ENCODE measurements around the gene TSTD1.

Gene TSTD1

GRCh38 chr1:161059293-161059692, 20.5 kb upstream of the TSTD1 start:
- WGBS (ENCODE audit: extremely low coverage, insufficient coverage, insufficient read length): no CpG with 5 or more reads among the region's 6 CpGs
- Histone ChIP-seq H4K8ac (ENCODE audit: low read depth, low read length) (no peak overlapping the region), H3K4me3 (ENCODE audit: low read depth, low read length) (no peak overlapping the region), H3K23ac (ENCODE audit: low read length) (no peak overlapping the region), H2BK5ac (ENCODE audit: low read depth, low read length, poor library complexity) (no peak overlapping the region), H3K14ac (ENCODE audit: low read length) (no peak overlapping the region), H3K4ac (ENCODE audit: low read depth, low read length) (no peak overlapping the region), H2AFZ (ENCODE audit: insufficient read depth, low read length, poor library complexity) (no peak overlapping the region), H3K18ac (ENCODE audit: low read length) (no peak overlapping the region), H3K36me3 (ENCODE audit: control insufficient read depth in 1 of 2, insufficient read depth in 2 of 2, low read length in 2 of 2) (no peaks in the 10 kb centered on the region), H2AK5ac (ENCODE audit: low read length) (no peak overlapping the region), H2BK120ac (ENCODE audit: insufficient read depth, low read length, poor library complexity) (no peak overlapping the region), H3K9me3 (ENCODE audit: insufficient read depth, low read depth, low read length) (no peaks in the 10 kb centered on the region), H3K4me1 (ENCODE audit: control insufficient read depth in 1 of 2, insufficient read depth in 2 of 2, low read length in 2 of 2) (no peaks in the 10 kb centered on the region), H2BK12ac (ENCODE audit: low read length) (no peak overlapping the region), H3K79me1 (ENCODE audit: low read length) (no peaks in the 10 kb centered on the region), H4K91ac (ENCODE audit: low read depth, low read length) (no peak overlapping the region), H4K12ac (ENCODE audit: low read depth, low read length) (no peak overlapping the region), H3K27ac (ENCODE audit: low read depth, low read length) (no peak overlapping the region), H3K4me2 (ENCODE audit: low read length) (no peak overlapping the region), H3K27me3 (ENCODE audit: insufficient read depth, low read length) (no peaks in the 10 kb centered on the region), H3K9ac (ENCODE audit: low read length) (no peak overlapping the region), H3K79me2 (ENCODE audit: control insufficient read depth, insufficient read depth, low read length, poor library complexity) (no peaks in the 10 kb centered on the region)
- no peak for DNase-seq

DNA sequence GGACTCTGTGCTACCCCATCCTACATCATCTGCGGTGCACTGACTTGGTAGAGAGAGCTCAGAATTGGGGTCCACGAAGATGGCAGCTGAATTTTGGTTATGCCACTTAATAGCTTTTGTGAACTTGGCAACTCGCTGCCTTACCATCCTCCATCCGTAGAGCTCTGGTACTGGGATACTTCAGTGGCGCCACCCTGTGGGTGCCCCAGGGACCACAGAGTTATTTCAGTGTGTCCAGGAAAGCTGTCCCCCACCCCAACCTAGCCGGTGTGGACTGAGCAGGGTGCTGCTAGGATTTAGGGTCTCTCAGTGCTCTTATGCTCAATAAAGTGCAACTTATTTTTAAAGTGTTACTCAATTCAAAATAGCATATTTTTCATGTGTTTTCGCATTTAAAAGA, 16.0 kb upstream of the TSTD1 start:
- no peak overlapping the region for H4K8ac ChIP-seq (ENCODE audit: low read depth, low read length)
- no peak overlapping the region for H3K14ac ChIP-seq (ENCODE audit: low read length)
- H3K79me1 ChIP-seq (ENCODE audit: low read length): no peaks in the 10 kb centered on the region
- H3K9ac ChIP-seq (ENCODE audit: low read length): no peak overlapping the region
- no peak overlapping the region for H2BK120ac ChIP-seq (ENCODE audit: insufficient read depth, low read length, poor library complexity)
- peaks cover 0 to 4% of the 10 kb centered on the region in 2 experiments for H3K36me3 ChIP-seq (ENCODE audit: control insufficient read depth in 1 of 2, insufficient read depth in 2 of 2, low read length in 2 of 2)
- H3K79me2 ChIP-seq (ENCODE audit: control insufficient read depth, insufficient read depth, low read length, poor library complexity): no peaks in the 10 kb centered on the region
- no peak overlapping the region for H4K91ac ChIP-seq (ENCODE audit: low read depth, low read length)
- no peak for DNase-seq
- H2BK12ac ChIP-seq (ENCODE audit: low read length): no peak overlapping the region
- no CpG with 5 or more reads among the region's 7 CpGs for WGBS (ENCODE audit: extremely low coverage, insufficient coverage, insufficient read length)
- H2AK5ac ChIP-seq (ENCODE audit: low read length): no peak overlapping the region
- H2BK5ac ChIP-seq (ENCODE audit: low read depth, low read length, poor library complexity): no peak overlapping the region
- H3K27me3 ChIP-seq (ENCODE audit: insufficient read depth, low read length): no peaks in the 10 kb centered on the region
- no peak overlapping the region for H3K27ac ChIP-seq (ENCODE audit: low read depth, low read length)
- peaks cover 2 to 4% of the 10 kb centered on the region in 2 experiments for H3K4me1 ChIP-seq (ENCODE audit: control insufficient read depth in 1 of 2, insufficient read depth in 2 of 2, low read length in 2 of 2)
- H3K23ac ChIP-seq (ENCODE audit: low read length): no peak overlapping the region
- no peak overlapping the region for H3K4me3 ChIP-seq (ENCODE audit: low read depth, low read length)
- H3K18ac ChIP-seq (ENCODE audit: low read length): no peak overlapping the region
- H3K4ac ChIP-seq (ENCODE audit: low read depth, low read length): no peak overlapping the region
- H3K4me2 ChIP-seq (ENCODE audit: low read length): no peak overlapping the region
- H2AFZ ChIP-seq (ENCODE audit: insufficient read depth, low read length, poor library complexity): no peak overlapping the region
- no peak overlapping the region for H4K12ac ChIP-seq (ENCODE audit: low read depth, low read length)
- H3K9me3 ChIP-seq (ENCODE audit: insufficient read depth, low read depth, low read length): peaks cover 2% of the 10 kb centered on the region

- Histone ChIP-seq H3K4me3 (ENCODE audit: low read depth, low read length) (no peak overlapping the region), H3K18ac (ENCODE audit: low read length) (no peak overlapping the region), H3K79me2 (ENCODE audit: control insufficient read depth, insufficient read depth, low read length, poor library complexity) (no peaks in the 10 kb centered on the region), H2BK12ac (ENCODE audit: low read length) (no peak overlapping the region), H2BK120ac (ENCODE audit: insufficient read depth, low read length, poor library complexity) (no peak overlapping the region), H3K27me3 (ENCODE audit: insufficient read depth, low read length) (no peaks in the 10 kb centered on the region), H3K27ac (ENCODE audit: low read depth, low read length) (no peak overlapping the region), H3K14ac (ENCODE audit: low read length) (no peak overlapping the region), H3K4me1 (ENCODE audit: control insufficient read depth in 1 of 2, insufficient read depth in 2 of 2, low read length in 2 of 2) (peaks cover 2 to 4% of the 10 kb centered on the region in 2 experiments), H3K79me1 (ENCODE audit: low read length) (no peaks in the 10 kb centered on the region), H3K4ac (ENCODE audit: low read depth, low read length) (no peak overlapping the region), H4K8ac (ENCODE audit: low read depth, low read length) (no peak overlapping the region), H3K9ac (ENCODE audit: low read length) (no peak overlapping the region), H2BK5ac (ENCODE audit: low read depth, low read length, poor library complexity) (no peak overlapping the region), H3K4me2 (ENCODE audit: low read length) (no peak overlapping the region), H3K9me3 (ENCODE audit: insufficient read depth, low read depth, low read length) (peaks cover 5% of the 10 kb centered on the region), H4K12ac (ENCODE audit: low read depth, low read length) (no peak overlapping the region), H3K36me3 (ENCODE audit: control insufficient read depth in 1 of 2, insufficient read depth in 2 of 2, low read length in 2 of 2) (peaks cover 0 to 4% of the 10 kb centered on the region in 2 experiments), H2AK5ac (ENCODE audit: low read length) (no peak overlapping the region), H2AFZ (ENCODE audit: insufficient read depth, low read length, poor library complexity) (no peak overlapping the region), H4K91ac (ENCODE audit: low read depth, low read length) (no peak overlapping the region), H3K23ac (ENCODE audit: low read length) (no peak overlapping the region)
- DNase-seq: no peak
- WGBS (ENCODE audit: extremely low coverage, insufficient coverage, insufficient read length): no CpG with 5 or more reads among the region's 4 CpGs
These were observed 15.5 kb upstream of the TSTD1 start for GRCh38 chr1:161054232-161054631.

- Histone ChIP-seq H2AK5ac (ENCODE audit: low read length) (no peak overlapping the region), H3K18ac (ENCODE audit: low read length) (no peak overlapping the region), H3K4me3 (ENCODE audit: low read depth, low read length) (no peak overlapping the region), H3K4me1 (ENCODE audit: control insufficient read depth in 1 of 2, insufficient read depth in 2 of 2, low read length in 2 of 2) (peaks cover 2 to 4% of the 10 kb centered on the region in 2 experiments), H4K8ac (ENCODE audit: low read depth, low read length) (no peak overlapping the region), H4K91ac (ENCODE audit: low read depth, low read length) (no peak overlapping the region), H3K9me3 (ENCODE audit: insufficient read depth, low read depth, low read length) (peaks cover 14% of the 10 kb centered on the region), H3K14ac (ENCODE audit: low read length) (no peak overlapping the region), H3K4ac (ENCODE audit: low read depth, low read length) (no peak overlapping the region), H3K9ac (ENCODE audit: low read length) (no peak overlapping the region), H3K27ac (ENCODE audit: low read depth, low read length) (no peak overlapping the region), H2BK5ac (ENCODE audit: low read depth, low read length, poor library complexity) (no peak overlapping the region), H3K79me2 (ENCODE audit: control insufficient read depth, insufficient read depth, low read length, poor library complexity) (no peaks in the 10 kb centered on the region), H3K79me1 (ENCODE audit: low read length) (no peaks in the 10 kb centered on the region), H2BK120ac (ENCODE audit: insufficient read depth, low read length, poor library complexity) (no peak overlapping the region), H2AFZ (ENCODE audit: insufficient read depth, low read length, poor library complexity) (no peak overlapping the region), H4K12ac (ENCODE audit: low read depth, low read length) (no peak overlapping the region), H3K4me2 (ENCODE audit: low read length) (no peak overlapping the region), H3K27me3 (ENCODE audit: insufficient read depth, low read length) (no peaks in the 10 kb centered on the region), H3K36me3 (ENCODE audit: control insufficient read depth in 1 of 2, insufficient read depth in 2 of 2, low read length in 2 of 2) (peaks cover 0 to 4% of the 10 kb centered on the region in 2 experiments), H3K23ac (ENCODE audit: low read length) (no peak overlapping the region), H2BK12ac (ENCODE audit: low read length) (no peak overlapping the region)
- DNase-seq: no peak
- no CpG with 5 or more reads among the region's 3 CpGs for WGBS (ENCODE audit: extremely low coverage, insufficient coverage, insufficient read length)
These were observed 14.1 kb upstream of the TSTD1 start for GRCh38 chr1:161052899-161053298.
